Cortex of kidney (tissue), 1 donor: ENCODE measurements around the gene B2M.
"Not testable (repeated sequence)": the region's sequence is repeated elsewhere in the genome, so short reads cannot be mapped to it uniquely, and the experiment has no call there.

Source experiments
- DNase-seq: peaks from one replicate; lab custom pipeline; 2025; lab: John Stamatoyannopoulos, UW

B2M gene

DNA sequence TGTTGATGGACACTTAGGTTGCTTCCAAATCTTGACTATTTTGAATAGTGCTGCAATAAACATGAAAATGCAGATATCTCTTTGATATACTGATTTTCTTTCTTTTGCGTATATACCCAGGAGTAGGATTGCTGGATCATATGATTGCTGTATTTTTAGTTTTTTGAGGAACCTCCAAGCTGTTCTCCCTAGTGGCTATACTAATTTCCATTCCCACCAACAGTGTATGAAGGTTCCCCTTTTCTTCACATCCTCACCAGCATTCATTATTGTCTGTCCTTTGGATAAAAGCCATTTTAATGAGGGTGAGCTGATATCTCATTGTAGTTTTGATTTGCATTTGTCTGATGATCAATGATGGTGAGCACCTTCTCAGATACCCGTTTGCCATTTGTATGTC lies 12.7 kb upstream of the B2M start:
- DNase-seq: no peak

DNA sequence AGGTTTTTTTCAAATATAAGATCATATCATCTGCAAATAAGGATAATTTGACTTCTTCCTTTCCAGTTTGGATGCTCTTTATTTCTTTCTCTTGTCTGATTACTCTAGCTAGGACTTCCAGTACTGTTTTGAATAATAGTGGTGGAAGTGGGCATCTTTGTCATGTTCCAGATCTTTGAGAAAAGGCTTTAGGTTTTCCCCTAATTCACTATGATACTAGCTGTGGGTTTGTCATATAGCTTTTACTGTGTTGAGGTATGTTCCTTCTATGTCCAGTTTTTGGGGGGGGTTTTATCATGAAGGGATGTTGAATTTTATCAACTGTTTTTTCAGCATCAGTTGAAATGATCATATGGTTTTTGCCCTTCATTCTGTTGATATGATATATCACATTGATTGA lies 10.6 kb upstream of the B2M start:
- not testable (repeated sequence) for DNase-seq

DNA sequence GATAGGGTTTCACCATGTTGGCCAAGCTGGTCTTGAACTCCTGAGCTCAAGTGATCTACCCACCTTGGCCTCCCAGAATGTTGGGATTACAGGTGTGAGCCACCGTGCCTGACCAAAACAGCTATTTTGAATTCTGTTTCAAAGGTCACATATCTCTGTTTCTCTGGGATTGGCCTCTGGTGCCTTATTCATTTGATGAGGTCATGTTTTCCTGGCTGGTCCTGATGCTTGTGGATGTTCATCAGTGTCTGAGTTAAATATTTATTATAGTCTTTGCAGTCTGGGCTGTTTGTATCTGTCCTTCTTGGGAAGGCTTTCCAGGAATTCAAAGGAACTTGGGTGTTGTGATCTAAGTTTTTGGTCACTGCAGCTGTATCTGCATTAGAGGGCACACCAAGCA lies 5.3 kb upstream of the B2M start:
- DNase-seq: no peak

DNA sequence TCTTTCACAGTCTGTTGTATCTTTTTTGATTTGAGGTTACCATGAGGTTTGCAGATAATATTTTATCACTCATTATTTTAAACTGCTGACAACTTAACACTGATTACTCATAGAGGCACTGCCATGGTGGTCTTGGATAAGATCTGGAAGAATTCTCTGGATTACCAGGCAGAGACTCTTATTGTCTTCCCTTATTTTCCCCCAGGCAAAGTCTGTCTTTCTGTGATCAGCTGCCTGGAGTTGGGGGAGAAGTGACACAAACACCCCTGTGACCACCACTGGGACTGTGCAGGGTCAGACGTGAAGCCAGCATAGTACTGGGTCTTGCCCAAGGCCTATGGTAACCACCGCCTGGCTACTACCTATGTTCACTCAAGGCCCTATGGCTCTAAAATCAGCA lies 4.9 kb upstream of the B2M start:
- no peak for DNase-seq

DNA sequence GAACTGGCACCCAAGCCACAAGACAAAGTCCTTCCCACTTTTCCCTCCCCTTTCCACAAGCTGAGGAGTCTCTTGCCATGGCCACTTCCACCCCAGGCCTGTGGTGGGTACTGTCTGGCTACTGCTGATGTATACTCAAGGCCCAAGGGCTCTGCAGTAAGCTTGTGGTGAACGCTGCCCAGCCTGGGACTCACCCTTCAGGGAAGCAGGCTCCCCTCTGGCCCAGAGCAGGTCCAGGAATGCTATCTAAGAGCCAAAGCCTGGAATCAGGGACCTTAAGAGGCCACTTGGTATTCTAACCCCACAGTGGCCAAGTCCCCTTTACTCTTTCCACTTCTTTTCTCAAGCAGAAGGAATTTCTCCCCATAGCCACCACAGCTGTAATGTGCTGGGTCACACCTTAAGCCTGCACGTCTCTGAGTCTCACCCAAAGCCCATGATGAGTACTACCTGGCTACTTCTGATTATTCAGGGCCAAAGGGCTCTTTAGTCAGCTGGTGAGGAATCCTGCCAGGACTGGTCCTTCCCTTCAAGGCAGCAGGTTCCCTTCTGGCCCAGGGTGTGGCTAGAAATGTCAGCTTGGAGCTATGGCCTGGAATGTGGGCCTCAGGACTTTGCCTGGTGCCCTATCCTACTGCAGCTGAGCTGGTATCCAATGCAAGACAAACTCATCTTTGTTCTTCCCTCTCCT lies 4.2 kb upstream of the B2M start:
- DNase-seq: no peak

DNA sequence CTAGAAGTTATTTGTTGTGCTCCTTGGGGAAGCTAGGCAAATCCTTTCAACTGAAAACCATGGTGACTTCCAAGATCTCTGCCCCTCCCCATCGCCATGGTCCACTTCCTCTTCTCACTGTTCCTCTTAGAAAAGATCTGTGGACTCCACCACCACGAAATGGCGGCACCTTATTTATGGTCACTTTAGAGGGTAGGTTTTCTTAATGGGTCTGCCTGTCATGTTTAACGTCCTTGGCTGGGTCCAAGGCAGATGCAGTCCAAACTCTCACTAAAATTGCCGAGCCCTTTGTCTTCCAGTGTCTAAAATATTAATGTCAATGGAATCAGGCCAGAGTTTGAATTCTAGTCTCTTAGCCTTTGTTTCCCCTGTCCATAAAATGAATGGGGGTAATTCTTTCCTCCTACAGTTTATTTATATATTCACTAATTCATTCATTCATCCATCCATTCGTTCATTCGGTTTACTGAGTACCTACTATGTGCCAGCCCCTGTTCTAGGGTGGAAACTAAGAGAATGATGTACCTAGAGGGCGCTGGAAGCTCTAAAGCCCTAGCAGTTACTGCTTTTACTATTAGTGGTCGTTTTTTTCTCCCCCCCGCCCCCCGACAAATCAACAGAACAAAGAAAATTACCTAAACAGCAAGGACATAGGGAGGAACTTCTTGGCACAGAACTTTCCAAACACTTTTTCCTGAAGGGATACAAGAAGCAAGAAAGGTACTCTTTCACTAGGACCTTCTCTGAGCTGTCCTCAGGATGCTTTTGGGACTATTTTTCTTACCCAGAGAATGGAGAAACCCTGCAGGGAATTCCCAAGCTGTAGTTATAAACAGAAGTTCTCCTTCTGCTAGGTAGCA lies 851 bp upstream of the B2M start:
- DNase-seq: no peak

DNA sequence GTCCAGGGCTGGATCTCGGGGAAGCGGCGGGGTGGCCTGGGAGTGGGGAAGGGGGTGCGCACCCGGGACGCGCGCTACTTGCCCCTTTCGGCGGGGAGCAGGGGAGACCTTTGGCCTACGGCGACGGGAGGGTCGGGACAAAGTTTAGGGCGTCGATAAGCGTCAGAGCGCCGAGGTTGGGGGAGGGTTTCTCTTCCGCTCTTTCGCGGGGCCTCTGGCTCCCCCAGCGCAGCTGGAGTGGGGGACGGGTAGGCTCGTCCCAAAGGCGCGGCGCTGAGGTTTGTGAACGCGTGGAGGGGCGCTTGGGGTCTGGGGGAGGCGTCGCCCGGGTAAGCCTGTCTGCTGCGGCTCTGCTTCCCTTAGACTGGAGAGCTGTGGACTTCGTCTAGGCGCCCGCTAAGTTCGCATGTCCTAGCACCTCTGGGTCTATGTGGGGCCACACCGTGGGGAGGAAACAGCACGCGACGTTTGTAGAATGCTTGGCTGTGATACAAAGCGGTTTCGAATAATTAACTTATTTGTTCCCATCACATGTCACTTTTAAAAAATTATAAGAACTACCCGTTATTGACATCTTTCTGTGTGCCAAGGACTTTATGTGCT lies 527 bp downstream of the B2M start:
- DNase-seq: no peak

DNA sequence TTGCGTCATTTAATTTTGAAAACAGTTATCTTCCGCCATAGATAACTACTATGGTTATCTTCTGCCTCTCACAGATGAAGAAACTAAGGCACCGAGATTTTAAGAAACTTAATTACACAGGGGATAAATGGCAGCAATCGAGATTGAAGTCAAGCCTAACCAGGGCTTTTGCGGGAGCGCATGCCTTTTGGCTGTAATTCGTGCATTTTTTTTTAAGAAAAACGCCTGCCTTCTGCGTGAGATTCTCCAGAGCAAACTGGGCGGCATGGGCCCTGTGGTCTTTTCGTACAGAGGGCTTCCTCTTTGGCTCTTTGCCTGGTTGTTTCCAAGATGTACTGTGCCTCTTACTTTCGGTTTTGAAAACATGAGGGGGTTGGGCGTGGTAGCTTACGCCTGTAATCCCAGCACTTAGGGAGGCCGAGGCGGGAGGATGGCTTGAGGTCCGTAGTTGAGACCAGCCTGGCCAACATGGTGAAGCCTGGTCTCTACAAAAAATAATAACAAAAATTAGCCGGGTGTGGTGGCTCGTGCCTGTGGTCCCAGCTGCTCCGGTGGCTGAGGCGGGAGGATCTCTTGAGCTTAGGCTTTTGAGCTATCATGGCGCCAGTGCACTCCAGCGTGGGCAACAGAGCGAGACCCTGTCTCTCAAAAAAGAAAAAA lies 1.2 kb downstream of the B2M start:
- no peak for DNase-seq

DNA sequence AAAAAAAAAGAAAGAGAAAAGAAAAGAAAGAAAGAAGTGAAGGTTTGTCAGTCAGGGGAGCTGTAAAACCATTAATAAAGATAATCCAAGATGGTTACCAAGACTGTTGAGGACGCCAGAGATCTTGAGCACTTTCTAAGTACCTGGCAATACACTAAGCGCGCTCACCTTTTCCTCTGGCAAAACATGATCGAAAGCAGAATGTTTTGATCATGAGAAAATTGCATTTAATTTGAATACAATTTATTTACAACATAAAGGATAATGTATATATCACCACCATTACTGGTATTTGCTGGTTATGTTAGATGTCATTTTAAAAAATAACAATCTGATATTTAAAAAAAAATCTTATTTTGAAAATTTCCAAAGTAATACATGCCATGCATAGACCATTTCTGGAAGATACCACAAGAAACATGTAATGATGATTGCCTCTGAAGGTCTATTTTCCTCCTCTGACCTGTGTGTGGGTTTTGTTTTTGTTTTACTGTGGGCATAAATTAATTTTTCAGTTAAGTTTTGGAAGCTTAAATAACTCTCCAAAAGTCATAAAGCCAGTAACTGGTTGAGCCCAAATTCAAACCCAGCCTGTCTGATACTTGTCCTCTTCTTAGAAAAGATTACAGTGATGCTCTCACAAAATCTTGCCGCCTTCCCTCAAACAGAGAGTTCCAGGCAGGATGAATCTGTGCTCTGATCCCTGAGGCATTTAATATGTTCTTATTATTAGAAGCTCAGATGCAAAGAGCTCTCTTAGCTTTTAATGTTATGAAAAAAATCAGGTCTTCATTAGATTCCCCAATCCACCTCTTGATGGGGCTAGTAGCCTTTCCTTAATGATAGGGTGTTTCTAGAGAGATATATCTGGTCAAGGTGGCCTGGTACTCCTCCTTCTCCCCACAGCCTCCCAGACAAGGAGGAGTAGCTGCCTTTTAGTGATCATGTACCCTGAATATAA lies 2.0 kb downstream of the B2M start:
- DNase-seq: no peak

DNA sequence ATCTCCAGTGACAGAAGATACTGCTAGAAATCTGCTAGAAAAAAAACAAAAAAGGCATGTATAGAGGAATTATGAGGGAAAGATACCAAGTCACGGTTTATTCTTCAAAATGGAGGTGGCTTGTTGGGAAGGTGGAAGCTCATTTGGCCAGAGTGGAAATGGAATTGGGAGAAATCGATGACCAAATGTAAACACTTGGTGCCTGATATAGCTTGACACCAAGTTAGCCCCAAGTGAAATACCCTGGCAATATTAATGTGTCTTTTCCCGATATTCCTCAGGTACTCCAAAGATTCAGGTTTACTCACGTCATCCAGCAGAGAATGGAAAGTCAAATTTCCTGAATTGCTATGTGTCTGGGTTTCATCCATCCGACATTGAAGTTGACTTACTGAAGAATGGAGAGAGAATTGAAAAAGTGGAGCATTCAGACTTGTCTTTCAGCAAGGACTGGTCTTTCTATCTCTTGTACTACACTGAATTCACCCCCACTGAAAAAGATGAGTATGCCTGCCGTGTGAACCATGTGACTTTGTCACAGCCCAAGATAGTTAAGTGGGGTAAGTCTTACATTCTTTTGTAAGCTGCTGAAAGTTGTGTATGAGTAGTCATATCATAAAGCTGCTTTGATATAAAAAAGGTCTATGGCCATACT lies 4.0 kb downstream of the B2M start:
- no peak for DNase-seq

DNA sequence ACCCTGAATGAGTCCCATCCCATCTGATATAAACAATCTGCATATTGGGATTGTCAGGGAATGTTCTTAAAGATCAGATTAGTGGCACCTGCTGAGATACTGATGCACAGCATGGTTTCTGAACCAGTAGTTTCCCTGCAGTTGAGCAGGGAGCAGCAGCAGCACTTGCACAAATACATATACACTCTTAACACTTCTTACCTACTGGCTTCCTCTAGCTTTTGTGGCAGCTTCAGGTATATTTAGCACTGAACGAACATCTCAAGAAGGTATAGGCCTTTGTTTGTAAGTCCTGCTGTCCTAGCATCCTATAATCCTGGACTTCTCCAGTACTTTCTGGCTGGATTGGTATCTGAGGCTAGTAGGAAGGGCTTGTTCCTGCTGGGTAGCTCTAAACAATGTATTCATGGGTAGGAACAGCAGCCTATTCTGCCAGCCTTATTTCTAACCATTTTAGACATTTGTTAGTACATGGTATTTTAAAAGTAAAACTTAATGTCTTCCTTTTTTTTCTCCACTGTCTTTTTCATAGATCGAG lies 4.5 kb downstream of the B2M start:
- DNase-seq: no peak

DNA sequence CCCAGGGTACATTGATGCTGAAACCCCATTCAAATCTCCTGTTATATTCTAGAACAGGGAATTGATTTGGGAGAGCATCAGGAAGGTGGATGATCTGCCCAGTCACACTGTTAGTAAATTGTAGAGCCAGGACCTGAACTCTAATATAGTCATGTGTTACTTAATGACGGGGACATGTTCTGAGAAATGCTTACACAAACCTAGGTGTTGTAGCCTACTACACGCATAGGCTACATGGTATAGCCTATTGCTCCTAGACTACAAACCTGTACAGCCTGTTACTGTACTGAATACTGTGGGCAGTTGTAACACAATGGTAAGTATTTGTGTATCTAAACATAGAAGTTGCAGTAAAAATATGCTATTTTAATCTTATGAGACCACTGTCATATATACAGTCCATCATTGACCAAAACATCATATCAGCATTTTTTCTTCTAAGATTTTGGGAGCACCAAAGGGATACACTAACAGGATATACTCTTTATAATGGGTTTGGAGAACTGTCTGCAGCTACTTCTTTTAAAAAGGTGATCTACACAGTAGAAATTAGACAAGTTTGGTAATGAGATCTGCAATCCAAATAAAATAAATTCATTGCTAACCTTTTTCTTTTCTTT lies 5.8 kb downstream of the B2M start:
- DNase-seq: no peak

DNA sequence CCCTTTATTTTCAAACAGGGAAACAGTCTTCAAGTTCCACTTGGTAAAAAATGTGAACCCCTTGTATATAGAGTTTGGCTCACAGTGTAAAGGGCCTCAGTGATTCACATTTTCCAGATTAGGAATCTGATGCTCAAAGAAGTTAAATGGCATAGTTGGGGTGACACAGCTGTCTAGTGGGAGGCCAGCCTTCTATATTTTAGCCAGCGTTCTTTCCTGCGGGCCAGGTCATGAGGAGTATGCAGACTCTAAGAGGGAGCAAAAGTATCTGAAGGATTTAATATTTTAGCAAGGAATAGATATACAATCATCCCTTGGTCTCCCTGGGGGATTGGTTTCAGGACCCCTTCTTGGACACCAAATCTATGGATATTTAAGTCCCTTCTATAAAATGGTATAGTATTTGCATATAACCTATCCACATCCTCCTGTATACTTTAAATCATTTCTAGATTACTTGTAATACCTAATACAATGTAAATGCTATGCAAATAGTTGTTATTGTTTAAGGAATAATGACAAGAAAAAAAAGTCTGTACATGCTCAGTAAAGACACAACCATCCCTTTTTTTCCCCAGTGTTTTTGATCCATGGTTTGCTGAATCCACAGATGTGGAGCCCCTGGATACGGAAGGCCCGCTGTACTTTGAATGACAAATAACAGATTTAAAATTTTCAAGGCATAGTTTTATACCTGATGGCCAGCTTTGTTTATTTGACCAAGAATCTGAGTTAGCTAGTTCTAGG lies 7.0 kb downstream of the B2M start:
- no peak for DNase-seq

DNA sequence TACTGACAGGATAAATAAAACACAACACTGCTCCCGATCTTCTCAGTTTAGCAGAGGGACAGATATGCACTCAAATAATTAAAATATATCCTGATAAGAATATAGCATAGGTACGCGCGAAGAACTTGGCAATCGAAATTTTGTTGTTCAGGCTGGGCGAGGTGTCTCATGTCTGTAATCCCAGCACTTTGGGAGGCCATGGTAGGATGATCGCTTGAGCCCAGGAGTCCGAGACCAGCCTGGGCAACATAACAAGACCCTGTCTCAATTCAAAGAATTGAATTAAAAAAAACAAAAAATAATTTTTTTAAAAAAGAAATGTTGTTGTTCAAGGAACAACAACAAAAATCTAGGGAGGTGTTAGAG lies 7.6 kb downstream of the B2M start:
- DNase-seq: no peak

DNA sequence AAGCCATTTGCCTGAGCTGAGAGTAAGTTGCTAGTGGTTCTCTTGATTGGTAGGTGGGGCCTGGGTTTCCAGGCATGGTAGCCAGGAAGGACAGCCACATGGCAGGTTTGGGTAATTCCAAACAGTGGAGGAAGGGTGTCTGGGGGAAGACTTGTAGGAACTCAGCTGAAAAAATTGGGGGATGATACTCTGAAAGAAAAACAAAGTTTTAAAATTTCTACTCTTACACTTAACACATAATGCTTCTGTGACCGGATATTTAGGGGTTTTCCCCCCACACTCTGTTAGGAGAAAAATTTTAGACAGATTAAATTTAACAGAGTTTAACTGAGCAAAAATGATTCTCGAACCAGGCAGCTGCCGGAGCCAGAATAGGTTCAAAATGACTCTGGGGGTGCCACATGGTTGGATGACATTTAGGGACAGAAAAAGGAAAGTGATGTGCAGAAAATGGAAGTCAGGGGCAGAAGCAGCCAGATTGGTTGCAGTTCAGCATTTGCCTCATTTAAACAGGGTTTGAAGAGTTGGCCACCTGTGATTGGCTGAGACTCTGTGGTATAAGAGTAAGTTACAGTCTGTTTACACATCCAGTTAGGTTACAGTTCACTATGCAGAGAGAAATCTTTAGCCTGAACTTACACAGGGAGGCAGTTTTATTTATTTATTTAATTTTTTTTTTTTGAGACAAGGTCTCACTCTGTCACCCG lies 8.1 kb downstream of the B2M start:
- DNase-seq: no peak

DNA sequence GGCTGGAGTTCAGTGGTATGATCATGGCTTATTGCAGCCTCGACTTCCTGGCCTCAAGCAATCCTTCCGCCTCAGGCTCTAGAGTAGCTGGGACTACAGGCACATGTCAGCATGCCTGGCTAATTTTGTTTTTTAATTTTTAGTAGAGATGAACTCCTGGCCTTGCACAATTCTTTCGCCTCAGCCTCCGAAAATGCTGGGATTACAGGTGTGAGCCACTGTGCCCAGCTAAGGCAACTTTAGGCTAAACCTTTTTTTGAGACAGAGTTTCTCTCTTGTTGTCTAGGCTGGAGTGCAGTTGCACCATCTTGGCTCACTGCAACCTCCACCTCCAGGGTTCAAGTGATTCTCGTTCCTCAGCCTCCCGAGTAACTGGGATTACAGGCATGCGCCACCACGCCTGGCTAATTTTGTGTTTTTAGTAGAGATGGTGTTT lies 8.7 kb downstream of the B2M start:
- DNase-seq: not testable (repeated sequence)

DNA sequence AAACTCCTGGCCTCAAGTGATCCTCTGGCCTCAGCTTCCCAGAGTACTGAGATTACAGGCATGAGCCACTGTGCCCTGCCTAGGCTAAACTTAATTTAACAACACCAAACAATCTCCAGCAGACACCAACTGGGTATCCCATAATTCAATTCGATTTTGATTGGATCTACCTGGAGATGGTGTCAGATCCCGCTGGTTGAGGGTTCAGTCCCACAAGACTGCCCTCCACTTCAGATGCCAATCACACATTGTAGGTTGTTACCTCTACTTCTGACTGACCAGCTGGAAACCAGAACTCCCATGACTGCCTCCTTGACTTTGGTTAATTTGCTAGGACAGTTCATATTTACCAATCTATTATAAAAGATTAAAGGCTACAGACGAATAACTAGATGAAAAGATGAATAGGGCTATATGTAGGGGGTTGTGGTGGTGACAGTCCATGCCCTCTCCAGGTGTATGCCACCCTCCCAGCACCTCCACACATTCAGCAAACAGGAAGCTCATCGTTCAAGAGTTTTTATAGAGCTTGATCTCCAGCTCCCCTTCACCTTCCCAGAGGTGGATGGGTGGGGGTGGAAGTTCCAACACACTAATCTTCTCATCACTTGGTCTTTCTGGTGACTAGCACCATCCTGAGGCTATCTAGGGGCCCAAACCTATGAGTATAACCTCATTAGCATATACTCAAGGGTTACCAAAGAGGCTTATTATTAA lies 9.3 kb downstream of the B2M start:
- no peak for DNase-seq

DNA sequence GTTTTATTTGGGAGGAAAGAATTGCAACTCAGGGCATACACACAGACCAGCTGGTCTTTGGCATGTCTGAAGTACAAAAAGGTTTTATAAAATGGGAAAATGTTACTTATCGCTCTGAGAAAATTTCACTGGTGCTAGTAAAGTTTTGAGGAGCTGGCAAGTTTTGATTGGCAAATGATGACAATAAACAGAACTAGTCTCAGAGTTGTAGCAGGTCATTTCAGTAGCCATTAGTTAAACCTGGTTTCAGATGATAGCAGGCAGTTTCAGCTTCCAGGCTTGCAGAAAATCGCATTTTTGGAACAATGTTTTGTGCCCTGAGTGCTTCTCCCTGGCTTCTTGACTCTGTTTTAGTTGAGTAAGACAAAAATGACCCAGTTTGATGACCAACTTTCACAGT lies 10.7 kb downstream of the B2M start:
- DNase-seq: no peak
